CD4-positive, alpha-beta memory T cell (primary cell): ENCODE data around the gene RBBP8NL. TPM values are rescaled to one million over a fixed set of nuclear protein-coding genes. Genes with fewer than 3 reads are reported as not detected.

Source experiments
- CTCF ChIA-PET: fragments of 350-600 bp; sonication (Branson Sonifier 250); formaldehyde crosslinking; loops from one replicate; lab custom pipeline; 2021; ENCODE audit warnings: inconsistent platforms; ENCODE audit not compliant: partially characterized antibody; lab: Charles Lee
- POLR2A ChIA-PET: fragments of 350-600 bp; sonication (Branson Sonifier 250); formaldehyde crosslinking; loops from one replicate; lab custom pipeline; 2021; ENCODE audit not compliant: partially characterized antibody; lab: Charles Lee
- DNase-seq, 5 donors: peaks; one replicate each; pipeline versions ENCODE4 v3.0.0 to v3.0.0-alpha.2; 2020 to 2022; ENCODE audit warnings: mixed read lengths in 1 of 5
- H3K27ac ChIP-seq: one replicate; pipeline ENCODE4 v1.7.0; 2013; ENCODE audit warnings: low read depth, low read length
- H3K27me3 ChIP-seq: 2 replicates; pipeline ENCODE4 v1.7.0; 2013; ENCODE audit warnings: mild to moderate bottlenecking, low read length, moderate library complexity; ENCODE audit not compliant: insufficient read depth
- H3K36me3 ChIP-seq: 2 replicates; pipeline ENCODE4 v1.7.0; 2013; ENCODE audit warnings: mild to moderate bottlenecking, low read length, moderate library complexity; ENCODE audit not compliant: insufficient read depth
- H3K4me1 ChIP-seq: 2 replicates; pipeline ENCODE4 v1.7.0; 2013; ENCODE audit warnings: mild to moderate bottlenecking, low read length, moderate library complexity; ENCODE audit not compliant: insufficient read depth
- H3K4me3 ChIP-seq, 2 donors: one replicate each; pipeline ENCODE4 v1.7.0; 2013; ENCODE audit warnings: low read length in 2 of 2, mild to moderate bottlenecking in 1 of 2
- H3K9me3 ChIP-seq, 2 donors: one replicate each; pipeline ENCODE4 v1.7.0; 2013; ENCODE audit warnings: low read length in 2 of 2, control low read depth in 1 of 2; ENCODE audit not compliant: control insufficient read depth in 1 of 2
- H3K27ac Mint-ChIP-seq, 7 donors: one replicate each; pipeline ENCODE4 v1.8.0; 2020 to 2021; ENCODE audit warnings: mixed read lengths in 7 of 7, mild to moderate bottlenecking in 6 of 7, inconsistent platforms in 3 of 7, moderate library complexity in 3 of 7
- H3K27me3 Mint-ChIP-seq, 2 donors: one replicate each; pipeline ENCODE4 v1.8.0; 2020 to 2021; ENCODE audit warnings: mixed read lengths in 2 of 2
- H3K36me3 Mint-ChIP-seq, 2 donors: one replicate each; pipeline ENCODE4 v1.8.0; 2020 to 2021; ENCODE audit warnings: mixed read lengths in 2 of 2, inconsistent platforms in 1 of 2, mild to moderate bottlenecking in 1 of 2
- H3K4me1 Mint-ChIP-seq, 4 donors: one replicate each; pipeline ENCODE4 v1.8.0; 2020 to 2021; ENCODE audit warnings: mixed read lengths in 4 of 4, mild to moderate bottlenecking in 1 of 4
- H3K4me3 Mint-ChIP-seq, 8 donors: one replicate each; pipeline ENCODE4 v1.8.0; 2020 to 2021; ENCODE audit warnings: mixed read lengths in 8 of 8, mild to moderate bottlenecking in 7 of 8, moderate library complexity in 6 of 8, inconsistent platforms in 3 of 8
- H3K9me3 Mint-ChIP-seq, 8 donors: one replicate each; pipeline ENCODE4 v1.8.0; 2020 to 2021; ENCODE audit warnings: mixed read lengths in 8 of 8, mild to moderate bottlenecking in 5 of 8, inconsistent platforms in 3 of 8, moderate library complexity in 1 of 8
- intact Hi-C: fragments of 100-400 bp; cut with micrococcal nuclease; formaldehyde crosslinking; loops from one replicate; pipeline ENCODE4 v1.15.1; 2023
- polyA plus RNA-seq, 2 donors: library from polyadenylated mRNA; unstranded; fragments of 300-500 nt; fragmentation: Illumina TruSeq; gene quantifications; one replicate each; pipeline ENCODE4 v1.2.3, GENCODE V29; 2021
- total RNA-seq, 2 experiments: library from RNA; stranded (reverse); gene quantifications; one replicate each; pipeline ENCODE4 v1.2.3, GENCODE V29; 2021

RBBP8NL gene
- total and polyA plus RNA-seq, 4 experiments from 2014 or later = not detected

- CTCF ChIA-PET = no interaction called here
- intact Hi-C loops = no loop called here
- Mint-ChIP-seq H3K9me3 (peaks cover 0 to 4% (median 0%) of the 10 kb centered on the region in 8 donors), H3K4me1 (peaks cover 0 to 3% (median 0%) of the 10 kb centered on the region in 4 donors), H3K4me3 (no peak overlapping the region), H3K27ac (no peak overlapping the region), H3K27me3 (no peaks in the 10 kb centered on the region), H3K36me3 (no peaks in the 10 kb centered on the region)
- Histone ChIP-seq H3K4me3 (no peak overlapping the region), H3K36me3 (no peaks in the 10 kb centered on the region), H3K27ac (no peak overlapping the region), H3K4me1 (no peaks in the 10 kb centered on the region), H3K27me3 (no peaks in the 10 kb centered on the region), H3K9me3 (no peaks in the 10 kb centered on the region)
- DNase-seq = no peak
- POLR2A ChIA-PET = no interaction called here
Measured at GRCh38 chr20:62422636-62423325, 4.6 kb downstream of the RBBP8NL start.

DNA sequence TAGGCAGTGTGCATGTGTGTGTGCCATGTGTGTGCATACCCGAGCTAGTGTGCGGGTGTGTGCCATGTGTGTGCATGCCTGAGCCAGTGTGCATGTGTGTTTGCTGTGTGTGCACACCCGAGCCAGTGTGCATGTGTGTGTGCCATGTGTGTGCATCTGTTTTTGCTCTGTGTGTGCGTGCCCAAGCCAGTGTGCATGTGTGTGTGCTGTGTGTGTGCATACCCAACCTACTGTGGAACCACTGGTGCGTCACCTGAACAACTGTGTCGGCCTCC is 5.7 kb downstream of the RBBP8NL start:
- Mint-ChIP-seq H3K4me1 (peaks cover 0 to 3% (median 0%) of the 10 kb centered on the region in 4 donors), H3K27me3 (no peaks in the 10 kb centered on the region), H3K4me3 (no peak overlapping the region), H3K9me3 (peaks cover 0 to 4% (median 0%) of the 10 kb centered on the region in 8 donors), H3K36me3 (no peaks in the 10 kb centered on the region), H3K27ac (no peak overlapping the region)
- intact Hi-C loops = no loop called here
- ChIA-PET CTCF (no interaction called here), POLR2A (no interaction called here)
- H3K27ac ChIP-seq = no peak overlapping the region
- H3K9me3 ChIP-seq = no peaks in the 10 kb centered on the region
- H3K4me3 ChIP-seq = no peak overlapping the region
- H3K4me1 ChIP-seq = no peaks in the 10 kb centered on the region
- no peak for DNase-seq
- no peaks in the 10 kb centered on the region for H3K27me3 ChIP-seq
- no peaks in the 10 kb centered on the region for H3K36me3 ChIP-seq

DNA sequence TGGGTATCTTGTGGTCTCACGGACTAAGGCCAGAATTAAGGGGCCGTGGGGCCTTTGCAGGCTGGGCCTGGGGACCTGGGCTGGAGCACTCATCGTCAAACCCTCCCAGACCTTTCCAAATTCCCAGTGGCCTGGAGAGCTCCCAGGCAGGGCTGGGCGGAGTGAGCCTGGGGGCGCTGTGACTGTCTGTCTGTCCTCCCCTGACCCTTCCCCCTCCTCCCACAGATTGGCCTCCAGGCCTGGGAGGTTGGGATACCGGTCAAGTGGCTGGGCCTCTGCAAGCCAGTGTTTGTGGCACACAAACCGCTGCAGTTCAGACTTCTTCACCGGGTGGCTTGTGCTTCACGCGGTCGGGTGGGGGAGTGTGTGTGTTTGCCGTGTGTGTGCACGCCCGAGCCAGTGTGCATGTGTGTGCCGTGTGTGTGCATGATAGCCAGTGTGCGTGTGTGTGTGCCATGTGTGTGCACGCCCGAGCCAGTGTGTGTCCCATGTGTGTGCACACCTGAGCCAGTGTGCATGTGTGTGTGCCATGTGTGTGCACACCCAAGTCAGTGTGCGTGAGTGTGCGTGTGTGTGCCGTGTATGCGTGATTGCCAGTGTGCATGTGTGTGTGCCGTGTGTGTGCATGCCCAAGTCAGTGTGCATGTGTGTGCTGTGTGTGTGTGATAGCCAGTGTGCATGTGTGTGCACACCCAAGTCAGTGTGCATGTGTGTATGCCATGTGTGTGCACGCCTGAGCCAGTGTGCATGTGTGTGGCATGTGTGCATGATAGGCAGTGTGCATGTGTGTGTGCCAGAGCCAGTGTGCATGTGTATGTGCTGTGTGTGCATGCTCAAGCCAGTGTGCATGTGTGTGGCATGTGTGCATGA is 6.3 kb downstream of the RBBP8NL start:
- peak overlapping the region in 2 of 7 donors; percentile 7 to 27 for H3K27ac Mint-ChIP-seq
- no peak overlapping the region for H3K27ac ChIP-seq
- ChIA-PET CTCF (no interaction called here), POLR2A (no interaction called here)
- no peaks in the 10 kb centered on the region for H3K9me3 ChIP-seq
- H3K9me3 Mint-ChIP-seq = peaks cover 0 to 4% (median 0%) of the 10 kb centered on the region in 8 donors
- no peaks in the 10 kb centered on the region for H3K36me3 Mint-ChIP-seq
- no peaks in the 10 kb centered on the region for H3K36me3 ChIP-seq
- peaks cover 0 to 3% (median 0%) of the 10 kb centered on the region in 4 donors for H3K4me1 Mint-ChIP-seq
- DNase-seq = no peak
- intact Hi-C loops = no loop called here
- no peaks in the 10 kb centered on the region for H3K27me3 ChIP-seq
- no peaks in the 10 kb centered on the region for H3K4me1 ChIP-seq
- H3K4me3 Mint-ChIP-seq = no peak overlapping the region
- no peaks in the 10 kb centered on the region for H3K27me3 Mint-ChIP-seq
- no peak overlapping the region for H3K4me3 ChIP-seq

DNA sequence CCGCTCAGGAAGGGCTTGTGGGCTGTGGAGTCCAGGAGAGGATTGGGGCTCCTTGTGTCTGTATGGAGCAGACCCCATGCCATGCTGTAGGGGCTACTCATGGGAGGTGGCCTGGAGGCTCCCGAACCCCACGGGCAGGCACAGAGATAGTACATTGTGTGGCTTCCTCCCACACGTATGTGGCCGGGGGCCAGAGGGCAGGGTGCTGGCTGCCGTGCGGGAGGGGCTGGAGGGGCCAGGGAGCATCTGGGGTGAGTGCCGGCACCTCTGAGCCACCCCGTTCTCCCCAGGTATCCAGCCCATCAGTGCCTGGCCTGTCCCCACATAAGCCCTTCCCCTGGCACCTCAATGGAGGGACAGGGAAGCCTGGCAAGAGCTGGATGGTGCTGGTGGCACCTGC is 7.6 kb downstream of the RBBP8NL start:
- ChIA-PET CTCF (no interaction called here), POLR2A (no interaction called here)
- Histone ChIP-seq H3K9me3 (no peaks in the 10 kb centered on the region), H3K4me3 (no peak overlapping the region), H3K36me3 (no peaks in the 10 kb centered on the region), H3K27me3 (no peaks in the 10 kb centered on the region), H3K4me1 (no peaks in the 10 kb centered on the region), H3K27ac (no peak overlapping the region)
- no peak overlapping the region for H3K4me3 Mint-ChIP-seq
- DNase-seq = no peak
- H3K36me3 Mint-ChIP-seq = no peaks in the 10 kb centered on the region
- peaks cover 0 to 3% (median 0%) of the 10 kb centered on the region in 4 donors for H3K4me1 Mint-ChIP-seq
- intact Hi-C loops = no loop called here
- H3K27ac Mint-ChIP-seq = peak overlapping the region in 1 of 7 donors; percentile 33
- H3K9me3 Mint-ChIP-seq = peaks cover 0 to 1% (median 0%) of the 10 kb centered on the region in 8 donors
- H3K27me3 Mint-ChIP-seq = no peaks in the 10 kb centered on the region

- no peaks in the 10 kb centered on the region for H3K27me3 Mint-ChIP-seq
- no peaks in the 10 kb centered on the region for H3K36me3 ChIP-seq
- no peaks in the 10 kb centered on the region for H3K27me3 ChIP-seq
- ChIA-PET CTCF (no interaction called here), POLR2A (no interaction called here)
- H3K27ac Mint-ChIP-seq = no peak overlapping the region
- no peak overlapping the region for H3K4me3 ChIP-seq
- H3K4me1 ChIP-seq = no peaks in the 10 kb centered on the region
- H3K9me3 Mint-ChIP-seq = peaks cover 0 to 1% (median 0%) of the 10 kb centered on the region in 8 donors
- no peak overlapping the region for H3K4me3 Mint-ChIP-seq
- no peaks in the 10 kb centered on the region for H3K36me3 Mint-ChIP-seq
- no peaks in the 10 kb centered on the region for H3K9me3 ChIP-seq
- no peak overlapping the region for H3K27ac ChIP-seq
- no peak for DNase-seq
- H3K4me1 Mint-ChIP-seq = peaks cover 0 to 3% (median 0%) of the 10 kb centered on the region in 4 donors
- intact Hi-C loops = no loop called here
Measured at GRCh38 chr20:62418709-62419487, 8.4 kb downstream of the RBBP8NL start.

- DNase-seq = no peak
- Mint-ChIP-seq H3K27me3 (no peaks in the 10 kb centered on the region), H3K9me3 (peaks cover 0 to 1% (median 0%) of the 10 kb centered on the region in 8 donors), H3K36me3 (no peaks in the 10 kb centered on the region), H3K4me3 (no peak overlapping the region), H3K4me1 (peaks cover 0 to 3% (median 0%) of the 10 kb centered on the region in 4 donors), H3K27ac (no peak overlapping the region)
- Histone ChIP-seq H3K27me3 (no peaks in the 10 kb centered on the region), H3K4me1 (no peaks in the 10 kb centered on the region), H3K4me3 (no peak overlapping the region), H3K9me3 (no peaks in the 10 kb centered on the region), H3K27ac (no peak overlapping the region), H3K36me3 (no peaks in the 10 kb centered on the region)
- intact Hi-C loops = no loop called here
- ChIA-PET POLR2A (no interaction called here), CTCF (no interaction called here)
Measured at GRCh38 chr20:62417981-62418708, 9.2 kb downstream of the RBBP8NL start.
